H1 (cell line): ENCODE measurements around the gene BUD13. TPM values are rescaled to one million over a fixed set of nuclear protein-coding genes. Genes with fewer than 3 reads are reported as not detected.

Experiments
- CTCF ChIA-PET: fragments of 300-600 bp; sonication (Branson Sonifier 250); formaldehyde crosslinking; loops from one replicate; lab custom pipeline; 2021; ENCODE audit not compliant: partially characterized antibody; lab: Charles Lee
- POLR2A ChIA-PET: fragments of 300-600 bp; sonication (Branson Sonifier 250); formaldehyde crosslinking; loops from one replicate; lab custom pipeline; 2021; ENCODE audit warnings: inconsistent platforms; ENCODE audit not compliant: partially characterized antibody; lab: Charles Lee
- DNase-seq, 2 experiments: peaks; one replicate each; pipeline versions ENCODE4 v3.0.0 to v3.0.0-alpha.2; 2010 to 2022; ENCODE audit warnings: low spot score in 2 of 2, low read depth in 1 of 2, mixed read lengths in 1 of 2
- FAIRE-seq: peaks from 2 replicates; lab custom pipeline; 2011; peaks lifted over from hg19 to GRCh38; lab: Jason Lieb, UNC
- H2AFZ ChIP-seq: 2 replicates; pipeline ENCODE4 v1.8.1; 2012; ENCODE audit warnings: low read length, inconsistent platforms
- H2AK5ac ChIP-seq: 2 replicates; pipeline ENCODE4 v1.6.1; 2013; ENCODE audit warnings: low read depth, low read length
- H2BK120ac ChIP-seq: replicated peaks from 2 replicates; pipeline ENCODE3; 2013; ENCODE audit warnings: low read depth, low read length, inconsistent platforms
- H2BK12ac ChIP-seq: 2 replicates; pipeline ENCODE4 v1.6.1; 2013; ENCODE audit warnings: low read depth, low read length
- H2BK15ac ChIP-seq: 2 replicates; pipeline ENCODE4 v1.6.1; 2013; ENCODE audit warnings: low read length
- H2BK20ac ChIP-seq: 2 replicates; pipeline ENCODE4 v1.6.1; 2013; ENCODE audit warnings: low read length
- H2BK5ac ChIP-seq: 2 replicates; pipeline ENCODE4 v1.6.1; 2013; ENCODE audit warnings: low read depth, low read length
- H3K14ac ChIP-seq: 2 replicates; pipeline ENCODE4 v1.6.1; 2013; ENCODE audit warnings: inconsistent platforms; ENCODE audit not compliant: insufficient read length
- H3K18ac ChIP-seq: 2 replicates; pipeline ENCODE4 v1.6.1; 2013; ENCODE audit warnings: low read length; ENCODE audit errors: extremely low read depth
- H3K23ac ChIP-seq: 2 replicates; pipeline ENCODE4 v1.6.1; 2013; ENCODE audit warnings: inconsistent platforms; ENCODE audit not compliant: insufficient read length
- H3K23me2 ChIP-seq: 2 replicates; pipeline ENCODE4 v1.6.1; 2013; ENCODE audit warnings: low read depth, low read length
- H3K27ac ChIP-seq: 2 replicates; pipeline ENCODE4 v1.6.1; 2011; ENCODE audit warnings: low read depth, low read length, inconsistent platforms
- H3K27me3 ChIP-seq, 4 experiments: replicated peaks in 1 of 4; 1 replicate in 1 of 4; 2 replicates in 3 of 4; pipeline versions ENCODE4 v1.6.1 to v1.8.1; 2011 to 2013; ENCODE audit warnings: low read length in 3 of 4, mild to moderate bottlenecking in 3 of 4, inconsistent platforms in 2 of 4, mixed read lengths in 2 of 4, moderate library complexity in 1 of 4; ENCODE audit not compliant: control insufficient read depth in 3 of 4, insufficient read depth in 3 of 4; ENCODE audit errors: extremely low read depth in 1 of 4
- H3K36me3 ChIP-seq, 4 experiments: 2 replicates each; pipeline versions ENCODE4 v1.6.1 to v1.8.1; 2011 to 2013; ENCODE audit warnings: mild to moderate bottlenecking in 4 of 4, low read length in 3 of 4, moderate library complexity in 2 of 4, control low read depth in 1 of 4, inconsistent platforms in 1 of 4; ENCODE audit not compliant: insufficient read depth in 4 of 4, control insufficient read depth in 2 of 4
- H3K4ac ChIP-seq: replicated peaks from 2 replicates; pipeline ENCODE3; 2013; ENCODE audit warnings: low read length, low read depth, mixed read lengths, inconsistent platforms; ENCODE audit not compliant: insufficient read length
- H3K4me1 ChIP-seq, 4 experiments: replicated peaks in 1 of 4; 1 replicate in 1 of 4; 2 replicates in 3 of 4; pipeline versions ENCODE4 v1.6.1 to v1.8.1; 2011 to 2013; ENCODE audit warnings: low read length in 3 of 4, inconsistent platforms in 2 of 4, mixed read lengths in 1 of 4; ENCODE audit not compliant: insufficient read depth in 4 of 4, control insufficient read depth in 3 of 4
- H3K4me2 ChIP-seq, 2 experiments: 2 replicates each; pipeline versions ENCODE4 v1.6.1 to v1.8.1; 2011 to 2013; ENCODE audit warnings: low read depth in 2 of 2, low read length in 2 of 2, control low read depth in 1 of 2, inconsistent platforms in 1 of 2, mild to moderate bottlenecking in 1 of 2; ENCODE audit not compliant: insufficient read depth in 1 of 2
- H3K4me3 ChIP-seq, 4 experiments: fragments of 200-600, 300-600 bp in 1 of 4; sonication (generic), shearing (Covaris generic), sonication (Bioruptor Twin) in 1 of 4; 2 replicates each; pipeline versions ENCODE4 v1.5.1 to v1.8.1; 2011 to 2016; ENCODE audit warnings: low read length in 4 of 4, low read depth in 3 of 4, control low read depth in 2 of 4, inconsistent platforms in 2 of 4, mild to moderate bottlenecking in 2 of 4, mixed read lengths in 1 of 4, moderate library complexity in 1 of 4; ENCODE audit not compliant: insufficient read depth in 2 of 4; ENCODE audit errors: extremely low read depth in 1 of 4
- H3K56ac ChIP-seq: replicated peaks from 2 replicates; pipeline ENCODE3; 2013; ENCODE audit warnings: low read depth, mild to moderate bottlenecking, mixed read lengths, low read length, inconsistent platforms; ENCODE audit not compliant: insufficient read length
- H3K79me1 ChIP-seq: 2 replicates; pipeline ENCODE4 v1.6.1; 2013; ENCODE audit warnings: low read depth, low read length, control low read depth
- H3K79me2 ChIP-seq, 2 experiments: 2 replicates each; pipeline versions ENCODE4 v1.6.1 to v1.8.1; 2012 to 2013; ENCODE audit warnings: low read length in 2 of 2, mild to moderate bottlenecking in 2 of 2, inconsistent platforms in 1 of 2; ENCODE audit not compliant: insufficient read depth in 2 of 2, control insufficient read depth in 1 of 2
- H3K9ac ChIP-seq, 4 experiments: replicated peaks in 1 of 4; 1 replicate in 1 of 4; 2 replicates in 3 of 4; pipeline versions ENCODE4 v1.6.1 to v1.8.1; 2011 to 2013; ENCODE audit warnings: low read depth in 3 of 4, low read length in 3 of 4, control low read depth in 2 of 4, mild to moderate bottlenecking in 2 of 4, moderate library complexity in 2 of 4, inconsistent platforms in 1 of 4; ENCODE audit errors: extremely low read depth in 1 of 4
- H3K9me3 ChIP-seq, 2 experiments: 2 replicates each; pipeline versions ENCODE4 v1.6.1 to v1.8.1; 2012 to 2013; ENCODE audit warnings: mild to moderate bottlenecking in 2 of 2, moderate library complexity in 2 of 2, control low read depth in 1 of 2, inconsistent platforms in 1 of 2, low read depth in 1 of 2, low read length in 1 of 2, mixed read lengths in 1 of 2; ENCODE audit not compliant: insufficient read depth in 2 of 2
- H4K20me1 ChIP-seq, 2 experiments: replicated peaks in 1 of 2; 2 replicates each; pipeline versions ENCODE3 to v1.8.1; 2011 to 2013; ENCODE audit warnings: inconsistent platforms in 2 of 2, low read length in 2 of 2, mild to moderate bottlenecking in 1 of 2; ENCODE audit not compliant: insufficient read depth in 2 of 2, control insufficient read depth in 1 of 2
- H4K5ac ChIP-seq: 2 replicates; pipeline ENCODE4 v1.6.1; 2013; ENCODE audit warnings: low read length, low read depth, mixed read lengths, inconsistent platforms; ENCODE audit not compliant: insufficient read length
- H4K8ac ChIP-seq: 2 replicates; pipeline ENCODE4 v1.8.0; 2013; ENCODE audit warnings: mild to moderate bottlenecking, moderate library complexity, low read length, inconsistent platforms; ENCODE audit not compliant: insufficient read depth; ENCODE audit errors: extremely low read depth
- H4K91ac ChIP-seq: replicated peaks from 2 replicates; pipeline ENCODE3; 2013; ENCODE audit warnings: low read length, mixed read lengths, inconsistent platforms; ENCODE audit not compliant: insufficient read length
- ATF3 ChIP-seq: IDR thresholded peaks from 2 replicates; pipeline ENCODE4 v1.6.1; 2011; ENCODE audit warnings: low read depth, mild to moderate bottlenecking, low read length; ENCODE audit not compliant: insufficient read depth
- BACH1 ChIP-seq: IDR thresholded peaks from 2 replicates; pipeline ENCODE4 v1.6.1; 2012; ENCODE audit warnings: low read length, improper control_type of control experiment
- BCL11A ChIP-seq, 2 experiments: IDR thresholded peaks; one replicate each; pipeline ENCODE4 v1.6.1; 2011; ENCODE audit warnings: low read depth in 2 of 2, low read length in 2 of 2, mild to moderate bottlenecking in 2 of 2
- CHD2 ChIP-seq: IDR thresholded peaks from 2 replicates; pipeline ENCODE4 v1.6.1; 2012; ENCODE audit warnings: low read length, improper control_type of control experiment
- CREB1 ChIP-seq: IDR thresholded peaks from 2 replicates; pipeline ENCODE4 v1.6.1; 2012; ENCODE audit warnings: inconsistent platforms
- HDAC2 ChIP-seq, 2 experiments: fragments of 300-600 bp in 1 of 2; sonication (generic) in 1 of 2; IDR thresholded peaks; 2 replicates each; pipeline ENCODE4 v1.6.1; 2011 to 2012; ENCODE audit warnings: low read depth in 2 of 2, low read length in 2 of 2, mild to moderate bottlenecking in 2 of 2, moderate library complexity in 2 of 2, borderline replicate concordance in 1 of 2, inconsistent platforms in 1 of 2
- JUN ChIP-seq: IDR thresholded peaks from 2 replicates; pipeline ENCODE4 v1.6.1; 2011; ENCODE audit warnings: low read depth, mild to moderate bottlenecking, improper control_type of control experiment, low read length
- JUND ChIP-seq: IDR thresholded peaks from 2 replicates; pipeline ENCODE4 v1.6.1; 2011; ENCODE audit warnings: mild to moderate bottlenecking, improper control_type of control experiment, low read length
- PHF8 ChIP-seq: fragments of 200-600 bp; sonication (generic); conservative IDR thresholded peaks from 2 replicates; pipeline ENCODE4 v1.7.1; 2012; ENCODE audit warnings: low read depth, mild to moderate bottlenecking, inconsistent platforms, low read length, moderate library complexity
- SP4 ChIP-seq: IDR thresholded peaks from 2 replicates; pipeline ENCODE4 v1.6.1; 2012; ENCODE audit warnings: low read length, inconsistent platforms
- TAF1 ChIP-seq: IDR thresholded peaks from 2 replicates; pipeline ENCODE4 v1.6.1; 2011; ENCODE audit warnings: mild to moderate bottlenecking, low read depth, low read length
- WGBS, 2 experiments: shearing (Covaris generic) in 1 of 2; methylation state at CpG; one replicate each; pipeline versions ENCODE4 v1.1.6 to v1.1.7; 2013 to 2015; ENCODE audit warnings: low lambda C conversion rate in 2 of 2, mixed read lengths in 2 of 2, inconsistent platforms in 1 of 2, low coverage in 1 of 2, missing lambda C conversion rate in 1 of 2; ENCODE audit not compliant: insufficient replicate concordance in 2 of 2, insufficient coverage in 1 of 2, insufficient read length in 1 of 2; ENCODE audit errors: extremely low coverage in 1 of 2, missing lambda C conversion rate in 1 of 2; 5-methylcytosine and 5-hydroxymethylcytosine counted together
- polyA plus RNA-seq, 7 experiments: library from polyadenylated mRNA; depleted of rRNA in 3 of 7; stranded (reverse) in 5 of 7; unstranded in 2 of 7; fragments of >200 nt in 5 of 7; fragments of 200-250 nt in 2 of 7; gene quantifications; 1 replicate in 5 of 7; 2 replicates in 1 of 7; 4 replicates in 1 of 7; pipeline versions ENCODE4 v1.2.1 to v1.2.3, GENCODE V29; 2011 to 2013; ENCODE audit warnings: missing spikeins in 2 of 7, mixed read lengths in 2 of 7
- total RNA-seq: library from RNA; stranded (reverse); fragmentation: NEBNext Ultra II Directional; extraction: Animal tissue kit (Norgen Biotek cat#: 25700); gene quantifications from 2 replicates; pipeline ENCODE4 v1.2.1, GENCODE V29; 2021

The BUD13 gene
- total and polyA plus RNA-seq, 2 of the 8 experiments (the other 6 are each of a cell fraction or from before 2014, with no cell fraction given), result 24.8 to 27.2 TPM

- no peak overlapping the region for H3K56ac ChIP-seq
- H2BK20ac ChIP-seq, result 0 out of 2 replicates have a peak overlapping the region, but pooled peaks have one; percentile 77
- H3K9ac ChIP-seq, result no peak overlapping the region
- no peak overlapping the region for H3K27ac ChIP-seq
- no peak overlapping the region for H2AK5ac ChIP-seq
- peaks cover 0 to 15% of the 10 kb centered on the region in 2 experiments; a peak in 2 of 4 replicates for H3K79me2 ChIP-seq
- peak overlapping the region in 1 of 2 experiments; percentile 54; a peak in 3 of 4 replicates for H3K4me2 ChIP-seq
- peak overlapping the region; percentile 87 for H4K8ac ChIP-seq
- H3K23ac ChIP-seq, result no peak overlapping the region
- WGBS, 2 experiments, result 40% methylated on average over 28 of the region's 31 CpGs; no CpG with 5 or more reads in 1 of the 2 experiments
- peak overlapping the region; percentile 95 for H2AFZ ChIP-seq
- H2BK12ac ChIP-seq, result peak overlapping the region; percentile 71; the same call in 1 of the 2 replicates
- H3K14ac ChIP-seq, result no peak overlapping the region
- peak overlapping the region; percentile 18; the same call in 1 of the 2 replicates for H2BK5ac ChIP-seq
- FAIRE-seq (no peak), DNase-seq (peak; percentile 56 to 99)
- peaks cover 5% of the 10 kb centered on the region; the same call in 1 of the 2 replicates for H3K79me1 ChIP-seq
- H3K27me3 ChIP-seq, result peaks cover 0 to 11% (median 3%) of the 10 kb centered on the region in 4 experiments; a peak in 4 of 7 replicates
- H3K4me3 ChIP-seq, result no peak overlapping the region
- H3K4me1 ChIP-seq, result peaks cover 4 to 14% (median 7%) of the 10 kb centered on the region in 4 experiments
- peaks cover 0 to 4% (median 3%) of the 10 kb centered on the region in 4 experiments; a peak in 4 of 8 replicates for H3K36me3 ChIP-seq
- H2BK120ac ChIP-seq, result no peak overlapping the region
- no peak overlapping the region for H3K4ac ChIP-seq
- H4K20me1 ChIP-seq, result no peaks in the 10 kb centered on the region
- peak overlapping the region; percentile 48 for H4K91ac ChIP-seq
- peaks cover 11% of the 10 kb centered on the region for H3K23me2 ChIP-seq
- H3K18ac ChIP-seq, result peak overlapping the region; percentile 86
- peak overlapping the region; percentile 97 for H2BK15ac ChIP-seq
- CTCF ChIA-PET, result interaction anchor here (0.6 to 12.1 kb wide), 38 partner anchors 8 to 435 kb away, joined by 3 to 237 read pairs (median 4); partner anchors contain the start of genes APOA1, APOA4, APOC3 and BUD13
- POLR2A ChIA-PET, result interaction anchor here (0.9 to 6.0 kb wide), 5 partner anchors 14 to 354 kb away, joined by 3 to 29 read pairs (median 7); partner anchors contain the start of genes APOC3, BUD13 and PAFAH1B2
- H4K5ac ChIP-seq, result peak overlapping the region; percentile 16
- H3K9me3 ChIP-seq, result no peaks in the 10 kb centered on the region
- no peak for TF ChIP-seq CHD2
- no peak for TF ChIP-seq BCL11A (IDR thresholded peaks at IDR 0.05; ENCODE audit: low read depth in 2 of 2, low read length in 2 of 2)
- TF ChIP-seq JUN, result no peak
- no peak for TF ChIP-seq ATF3
- TF ChIP-seq SP4, result no peak
- no peak for TF ChIP-seq HDAC2 (IDR thresholded peaks at IDR 0.05; ENCODE audit: borderline replicate concordance in 1 of 2, low read depth in 2 of 2, low read length in 2 of 2)
- TF ChIP-seq TAF1, result 0 out of 2 replicates have a peak, but pooled peaks have one; percentile 29
- TF ChIP-seq PHF8, result no peak
- peak; percentile 67 for TF ChIP-seq CREB1
- no peak for TF ChIP-seq JUND
- no peak for TF ChIP-seq BACH1
Measured at GRCh38 chr11:116791002-116791812, 18.4 kb upstream of the BUD13 start.
